H7 (cell line): ENCODE results near the gene GABRR1. TPM values are rescaled to one million over a fixed set of nuclear protein-coding genes. Genes with fewer than 3 reads are reported as not detected.

Source experiments
- DNase-seq: peaks from one replicate; pipeline ENCODE4 v3.0.0; 2012
- H3K27me3 ChIP-seq: 2 replicates; pipeline ENCODE4 v1.6.0; 2011; ENCODE audit warnings: mild to moderate bottlenecking, low read length; ENCODE audit not compliant: control insufficient read depth, insufficient read depth
- H3K36me3 ChIP-seq: replicated peaks from 2 replicates; pipeline ENCODE4 v1.5.1; 2011; ENCODE audit warnings: low read length; ENCODE audit not compliant: control insufficient read depth, insufficient read depth
- H3K4me3 ChIP-seq: 2 replicates; pipeline ENCODE4 v1.5.1; 2011; ENCODE audit warnings: low read depth, mild to moderate bottlenecking, control low read depth, low read length, moderate library complexity; ENCODE audit not compliant: insufficient read depth
- total RNA-seq: library from RNA; depleted of rRNA; stranded (reverse); fragments of >200 nt; shearing (Covaris generic); gene quantifications from 2 replicates; pipeline ENCODE4 v1.2.3, GENCODE V29; 2014; rRNA removed

The GABRR1 gene
- total RNA-seq = 0.07 and 0.10 TPM in 2 replicates

GRCh38 chr6:89217299-89217910, at the start of gene GABRR1:
GABRR1 (minus strand) TSS chr6:89217358; CDS start chr6:89217322, 36 bp downstream.
- no peak for DNase-seq
- Histone ChIP-seq H3K36me3 (no peaks in the 10 kb centered on the region), H3K4me3 (no peak within 1 kb of the TSS), H3K27me3 (no peaks in the 10 kb centered on the region)

GRCh38 chr6:89264296-89264695, 47.1 kb upstream of the GABRR1 start:
- no peak overlapping the region for H3K4me3 ChIP-seq
- H3K36me3 ChIP-seq = no peaks in the 10 kb centered on the region
- DNase-seq = no peak
- H3K27me3 ChIP-seq = no peaks in the 10 kb centered on the region

- Histone ChIP-seq H3K27me3 (no peaks in the 10 kb centered on the region), H3K4me3 (no peak overlapping the region), H3K36me3 (no peaks in the 10 kb centered on the region)
- DNase-seq = no peak
These were observed 43.7 kb upstream of the GABRR1 start for GRCh38 chr6:89260832-89261231.

DNA sequence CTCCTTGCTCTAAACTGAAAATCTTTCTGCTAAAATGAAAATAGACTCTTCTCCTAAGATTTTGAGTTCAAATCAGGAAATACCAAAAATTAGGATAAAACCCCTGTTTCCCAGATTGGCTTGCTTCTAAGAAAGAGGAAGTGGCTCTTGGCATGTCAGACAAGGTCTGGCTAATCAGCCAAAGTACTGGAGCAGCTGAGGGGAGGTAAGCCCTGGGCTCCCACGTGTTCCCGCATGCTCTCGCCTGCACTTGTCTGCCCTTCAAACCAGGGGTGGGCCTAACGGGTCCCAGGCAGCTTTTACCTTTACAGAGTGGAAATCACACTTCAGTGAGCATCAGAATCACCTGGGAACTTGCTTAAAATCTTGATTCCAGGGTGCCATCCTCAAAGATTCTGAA, 43.2 kb upstream of the GABRR1 start:
- no peak for DNase-seq
- H3K27me3 ChIP-seq = no peaks in the 10 kb centered on the region

DNA sequence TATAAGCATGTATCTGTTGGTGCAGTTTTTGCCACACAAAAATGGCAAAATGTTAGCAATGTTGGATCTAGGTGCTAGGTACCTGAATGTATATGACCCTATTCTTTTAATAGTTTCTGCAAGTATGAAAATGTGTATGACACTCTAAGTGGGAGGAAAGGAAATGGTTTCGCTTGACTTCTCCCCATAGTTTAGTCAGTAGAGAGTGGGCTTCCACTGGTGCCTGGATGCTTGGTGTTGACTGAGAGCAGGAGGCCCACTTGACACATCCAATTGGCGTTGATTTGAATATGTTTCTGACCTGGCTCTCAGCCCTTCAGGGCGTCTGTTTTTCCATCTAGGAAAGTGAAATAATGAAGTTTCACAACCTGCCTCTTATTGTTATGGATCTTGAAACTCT, 41.8 kb upstream of the GABRR1 start:
- no peaks in the 10 kb centered on the region for H3K36me3 ChIP-seq
- DNase-seq = no peak
- no peaks in the 10 kb centered on the region for H3K27me3 ChIP-seq
- H3K4me3 ChIP-seq = no peak overlapping the region

More for the DNA sequence above, 43.2 kb upstream of the GABRR1 start:
- Histone ChIP-seq H3K4me3 (no peak overlapping the region), H3K36me3 (no peaks in the 10 kb centered on the region)

GRCh38 chr6:89257781-89258180, 40.6 kb upstream of the GABRR1 start:
- Histone ChIP-seq H3K36me3 (no peaks in the 10 kb centered on the region), H3K4me3 (no peak overlapping the region), H3K27me3 (no peaks in the 10 kb centered on the region)
- DNase-seq = no peak

- no peaks in the 10 kb centered on the region for H3K36me3 ChIP-seq
- H3K27me3 ChIP-seq = no peaks in the 10 kb centered on the region
- no peak for DNase-seq
- H3K4me3 ChIP-seq = no peak overlapping the region
These were observed 40.2 kb upstream of the GABRR1 start for GRCh38 chr6:89257346-89257745.

DNA sequence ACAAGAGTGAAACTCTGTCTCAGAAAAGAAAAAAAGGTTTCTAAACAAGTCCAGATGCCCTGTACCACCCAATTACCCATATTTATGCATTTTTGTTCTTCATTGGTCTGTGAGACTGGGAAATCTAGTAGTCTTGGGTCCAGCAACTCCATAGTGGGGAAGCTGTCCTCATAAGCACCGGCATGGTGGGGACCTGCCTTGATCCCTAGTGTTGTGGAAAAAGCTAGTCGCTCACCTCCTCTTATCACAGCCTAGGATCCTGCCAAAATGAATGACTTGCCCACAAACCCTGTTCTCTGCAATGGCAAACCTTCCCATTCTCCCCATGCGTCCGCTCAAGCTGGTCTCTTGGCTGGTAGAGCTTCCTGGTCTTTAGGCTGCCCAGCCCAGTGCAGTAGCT, 38.3 kb upstream of the GABRR1 start:
- Histone ChIP-seq H3K4me3 (no peak overlapping the region), H3K36me3 (no peaks in the 10 kb centered on the region), H3K27me3 (no peaks in the 10 kb centered on the region)
- DNase-seq = no peak

- no peaks in the 10 kb centered on the region for H3K27me3 ChIP-seq
- no peak overlapping the region for H3K4me3 ChIP-seq
- no peaks in the 10 kb centered on the region for H3K36me3 ChIP-seq
- no peak for DNase-seq
These were observed 37.4 kb upstream of the GABRR1 start for GRCh38 chr6:89254569-89254968.

DNA sequence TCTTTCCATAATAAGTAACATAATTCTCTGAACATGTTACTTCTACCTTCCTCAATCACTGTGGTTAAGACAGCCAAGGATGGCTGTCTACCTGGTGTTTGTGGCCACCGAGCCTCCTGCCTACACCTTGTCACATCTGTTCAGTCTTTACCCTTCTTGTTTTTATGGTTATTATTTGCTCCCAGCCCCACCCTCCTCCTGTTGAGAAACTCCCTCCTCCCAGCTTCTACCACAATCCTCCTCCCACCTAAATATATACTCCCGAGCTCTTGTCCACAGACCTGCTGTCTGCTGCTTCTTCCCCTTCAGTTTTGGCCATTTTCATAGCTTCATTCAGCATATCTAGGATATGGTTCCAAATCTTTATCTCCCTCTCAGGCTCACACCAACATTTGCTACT, 35.7 kb upstream of the GABRR1 start:
- DNase-seq = no peak
- Histone ChIP-seq H3K36me3 (no peaks in the 10 kb centered on the region), H3K27me3 (no peaks in the 10 kb centered on the region), H3K4me3 (no peak overlapping the region)

DNA sequence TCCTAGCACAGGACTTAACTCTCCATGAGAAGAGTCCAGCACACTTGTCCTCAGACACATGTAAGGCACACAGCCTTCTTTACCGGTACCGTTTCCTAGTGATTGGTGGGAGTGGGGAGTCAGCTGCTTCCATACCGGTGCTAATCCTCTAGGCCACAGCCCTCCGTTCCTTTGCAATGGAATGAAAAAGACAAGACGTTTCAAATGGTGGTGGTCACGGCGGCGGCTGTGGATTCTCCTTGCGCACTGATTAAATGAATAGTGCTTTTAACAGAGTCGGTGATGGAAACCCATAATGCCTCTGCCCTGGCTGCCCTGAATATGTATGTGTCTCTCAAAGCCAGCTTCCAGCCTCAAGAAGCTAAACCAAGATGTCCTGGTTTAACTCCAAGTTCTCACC, 34.8 kb upstream of the GABRR1 start:
- no peaks in the 10 kb centered on the region for H3K36me3 ChIP-seq
- H3K27me3 ChIP-seq = no peaks in the 10 kb centered on the region
- H3K4me3 ChIP-seq = no peak overlapping the region
- DNase-seq = no peak

DNA sequence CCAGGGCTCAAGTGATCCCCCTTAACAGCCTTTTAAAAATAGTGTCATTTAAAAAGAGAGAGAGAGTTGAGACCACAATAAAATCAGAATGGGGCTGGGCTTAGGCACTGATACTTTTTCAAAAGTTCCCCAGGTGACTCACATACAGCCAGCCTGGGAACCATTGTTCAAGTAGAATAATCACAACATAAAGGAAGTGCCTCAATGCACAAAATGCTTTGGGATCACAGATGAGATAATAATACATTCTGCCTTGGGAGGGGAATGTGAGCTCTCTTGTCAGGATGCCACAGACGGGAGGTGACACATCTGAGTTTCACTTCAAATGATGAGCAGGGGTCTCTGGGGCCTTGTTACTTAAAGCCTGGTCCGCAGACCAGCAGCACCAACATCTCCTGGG, 34.0 kb upstream of the GABRR1 start:
- Histone ChIP-seq H3K27me3 (no peaks in the 10 kb centered on the region), H3K36me3 (no peaks in the 10 kb centered on the region), H3K4me3 (no peak overlapping the region)
- no peak for DNase-seq

DNA sequence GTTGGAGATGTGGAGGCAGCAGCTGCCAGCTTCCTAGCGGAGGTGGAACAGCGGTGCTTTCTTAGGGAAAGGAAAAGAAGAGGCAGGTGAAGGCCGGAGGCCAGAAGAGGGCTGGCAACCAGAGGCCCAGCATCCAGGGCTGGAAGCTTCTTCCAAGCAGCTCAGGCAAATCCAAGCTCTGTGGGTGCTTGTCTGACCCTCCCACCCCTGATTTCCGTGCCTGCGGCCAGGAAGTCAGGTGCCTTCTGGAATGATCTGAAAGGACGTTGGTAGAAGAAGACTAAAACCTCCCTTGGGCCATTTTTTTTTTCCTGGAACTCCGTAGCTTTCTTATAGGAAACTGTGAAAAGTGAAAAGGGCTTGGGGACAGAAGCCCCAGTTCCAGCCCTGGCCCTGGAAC, 33.1 kb upstream of the GABRR1 start:
- Histone ChIP-seq H3K27me3 (no peaks in the 10 kb centered on the region), H3K4me3 (no peak overlapping the region), H3K36me3 (no peaks in the 10 kb centered on the region)
- DNase-seq = no peak

DNA sequence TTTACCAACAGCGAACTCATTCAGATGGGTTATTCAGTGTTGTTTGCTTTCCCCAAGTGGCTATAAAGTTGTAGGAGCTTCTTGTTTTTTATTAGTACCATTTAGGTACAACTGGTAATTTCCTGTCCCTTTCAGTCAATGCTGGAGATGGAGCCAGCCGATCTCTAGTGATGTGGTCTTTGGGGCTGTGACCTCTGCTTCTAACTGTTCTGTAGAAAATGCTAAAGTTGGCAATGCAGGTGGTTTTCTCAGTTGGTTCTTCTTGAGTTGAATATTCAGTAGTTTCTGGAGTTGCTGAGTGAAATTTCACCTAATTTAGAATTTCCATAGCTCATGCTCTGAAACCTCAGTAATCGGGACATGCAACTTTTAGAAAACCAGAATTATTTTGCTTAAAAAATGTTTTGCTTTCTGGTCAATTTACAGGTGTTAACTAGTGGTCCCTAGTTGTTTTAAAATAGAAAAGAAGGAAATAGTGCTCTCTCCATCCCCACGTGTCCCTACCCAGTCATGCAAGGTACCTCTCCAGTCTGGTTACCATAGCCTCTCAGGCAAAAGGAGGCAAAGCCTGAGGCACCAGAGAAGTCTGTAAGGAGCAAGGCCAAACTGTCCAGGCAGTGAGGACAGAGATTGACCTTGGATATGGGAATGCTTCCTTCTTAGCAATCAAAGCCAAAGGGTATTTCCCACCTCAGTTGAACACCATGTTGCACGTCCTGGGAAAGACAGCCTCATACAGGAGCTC, 27.3 kb upstream of the GABRR1 start:
- no peak overlapping the region for H3K4me3 ChIP-seq
- H3K36me3 ChIP-seq = no peaks in the 10 kb centered on the region
- no peak for DNase-seq
- no peaks in the 10 kb centered on the region for H3K27me3 ChIP-seq

DNA sequence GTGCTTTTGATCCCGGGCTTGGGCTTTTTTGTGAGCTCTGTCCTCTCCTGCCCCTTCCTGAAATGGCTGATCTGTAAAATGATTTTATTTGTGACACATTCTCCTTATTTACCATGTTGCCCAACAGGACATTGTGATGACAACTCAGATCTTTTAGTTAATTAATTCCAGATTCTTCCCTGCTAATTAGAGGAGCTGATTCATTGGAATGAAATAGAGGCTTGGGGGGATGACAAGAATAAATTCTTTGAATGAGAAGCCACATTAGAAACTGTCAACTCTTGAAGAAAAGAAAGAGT, 26.1 kb upstream of the GABRR1 start:
- DNase-seq = no peak
- Histone ChIP-seq H3K27me3 (no peaks in the 10 kb centered on the region), H3K4me3 (no peak overlapping the region), H3K36me3 (no peaks in the 10 kb centered on the region)
